ENCODE results near the gene CDX1.

CDX1 gene

DNA sequence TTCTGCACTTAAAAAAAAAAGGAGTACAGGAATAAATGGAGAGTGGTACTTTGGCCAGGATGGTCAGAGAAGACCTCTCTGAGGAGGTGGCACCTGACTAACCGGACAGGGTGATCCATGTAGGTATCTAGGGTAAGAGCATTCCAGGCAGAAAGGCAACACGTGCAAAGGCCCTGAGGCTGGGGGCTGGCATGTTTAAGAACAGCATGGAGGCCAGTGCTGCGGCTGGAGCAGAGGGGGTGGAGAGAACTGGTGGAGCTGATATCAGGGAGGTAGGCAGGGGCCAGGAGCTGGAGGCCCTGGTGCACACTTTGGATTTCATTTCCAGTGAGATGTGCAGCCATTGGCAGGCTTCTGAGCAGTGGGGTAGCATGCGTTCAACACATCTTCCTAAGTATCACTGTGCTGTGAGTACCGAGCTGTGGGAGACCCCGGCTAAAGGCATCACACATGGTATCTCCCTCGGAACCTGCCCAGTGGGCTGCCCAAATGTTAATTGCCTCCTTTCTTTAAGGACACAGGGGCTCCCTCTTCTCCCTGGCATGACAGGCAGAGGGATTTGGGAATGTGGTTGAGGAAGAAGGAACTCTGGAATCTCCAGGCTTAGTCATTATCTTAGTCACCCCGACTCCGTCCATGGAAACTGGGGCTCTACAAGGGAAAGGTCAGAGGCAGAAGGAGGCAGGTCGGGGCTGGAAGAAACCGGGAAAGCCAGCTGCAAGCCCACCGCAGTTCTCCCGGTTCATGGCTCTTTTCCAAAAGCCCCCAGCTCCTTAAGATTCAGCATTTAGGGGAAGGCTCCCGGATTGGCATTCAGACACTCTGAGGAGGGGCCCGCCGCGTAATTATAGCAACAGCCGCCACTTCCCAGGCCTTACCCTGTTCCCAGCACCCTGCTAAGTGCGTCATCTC is 41.9 kb downstream of the CDX1 start:
- no peaks in the 10 kb centered on the region for H3K9me2 ChIP-seq (ENCODE audit: low read depth, low read length)

DNA sequence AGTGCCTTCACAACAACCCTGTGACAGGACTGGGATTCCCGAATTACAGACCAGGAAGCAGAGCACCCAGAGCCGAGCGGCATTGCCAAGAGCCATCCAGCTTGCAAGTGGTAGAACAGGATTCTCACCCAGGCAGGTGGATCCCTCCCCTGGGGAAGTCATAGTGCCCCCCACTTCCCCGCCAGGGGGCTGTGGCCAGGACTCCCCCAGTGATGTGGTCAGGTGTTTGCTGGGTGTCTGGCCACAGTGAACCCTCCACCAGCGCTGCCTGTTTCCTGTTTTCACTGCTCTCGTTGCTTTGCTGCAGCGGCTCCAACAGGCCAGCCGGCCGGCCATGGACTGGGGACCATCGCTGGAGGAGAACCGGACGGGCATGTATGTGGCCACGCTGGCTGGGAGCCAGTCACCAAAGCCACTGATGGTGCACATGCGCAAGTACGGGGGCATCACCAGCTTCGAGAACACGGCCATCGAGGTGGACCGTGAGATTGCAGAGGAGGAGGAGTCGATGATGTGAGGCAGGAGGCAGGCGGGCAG is 42.6 kb downstream of the CDX1 start:
- no peak for TF ChIP-seq EZH2 (IDR thresholded peaks at IDR 0.05; ENCODE audit: borderline replicate concordance, low read length)
- TF ChIP-seq CTCF (IDR thresholded peaks at IDR 0.05; ENCODE audit: low read length) = no peak
- Histone ChIP-seq H3K4me2 (ENCODE audit: low read length) (no peak overlapping the region), H3K4me1 (ENCODE audit: insufficient read depth, low read length, severe bottlenecking) (no peaks in the 10 kb centered on the region)

More for the DNA sequence above, 41.9 kb downstream of the CDX1 start:
- Histone ChIP-seq H3K9ac (ENCODE audit: low read length) (no peak overlapping the region), H3K79me2 (ENCODE audit: insufficient read depth, low read length) (no peaks in the 10 kb centered on the region), H2AFZ (ENCODE audit: low read length) (no peak overlapping the region), H4K20me1 (ENCODE audit: insufficient read depth, low read length) (no peaks in the 10 kb centered on the region), H3K4me1 (ENCODE audit: insufficient read depth, low read length, severe bottlenecking) (no peaks in the 10 kb centered on the region), H3K27ac (ENCODE audit: low read depth, low read length, poor library complexity, severe bottlenecking) (no peak overlapping the region), H3K4me3 (ENCODE audit: low read depth, low read length, poor library complexity, severe bottlenecking) (no peak overlapping the region), H3K36me3 (ENCODE audit: insufficient read depth, low read length) (no peaks in the 10 kb centered on the region), H3K9me3 (ENCODE audit: low read length) (no peaks in the 10 kb centered on the region), H3K27me3 (ENCODE audit: insufficient read depth, low read length) (no peaks in the 10 kb centered on the region; the same call in 1 of the 2 replicates), H3F3A (ENCODE audit: insufficient read depth, low read length) (no peaks in the 10 kb centered on the region), H3K4me2 (ENCODE audit: low read length) (no peak overlapping the region)
- TF ChIP-seq EZH2 (IDR thresholded peaks at IDR 0.05; ENCODE audit: borderline replicate concordance, low read length) (no peak), CTCF (IDR thresholded peaks at IDR 0.05; ENCODE audit: low read length) (no peak)

GRCh38 chr5:150210644-150211043 is 44.1 kb downstream of the CDX1 start:
- TF ChIP-seq CTCF (IDR thresholded peaks at IDR 0.05; ENCODE audit: low read length) = no peak
- no peak for TF ChIP-seq EZH2 (IDR thresholded peaks at IDR 0.05; ENCODE audit: borderline replicate concordance, low read length)
- H3K79me2 ChIP-seq (ENCODE audit: insufficient read depth, low read length) = no peaks in the 10 kb centered on the region
- H3K9ac ChIP-seq (ENCODE audit: low read length) = no peak overlapping the region
- H3K27me3 ChIP-seq (ENCODE audit: insufficient read depth, low read length) = no peaks in the 10 kb centered on the region; the same call in 1 of the 2 replicates
- H3F3A ChIP-seq (ENCODE audit: insufficient read depth, low read length) = no peaks in the 10 kb centered on the region
- H3K4me1 ChIP-seq (ENCODE audit: insufficient read depth, low read length, severe bottlenecking) = no peaks in the 10 kb centered on the region
- no peaks in the 10 kb centered on the region for H3K36me3 ChIP-seq (ENCODE audit: insufficient read depth, low read length)
- no peak overlapping the region for H3K4me3 ChIP-seq (ENCODE audit: low read depth, low read length, poor library complexity, severe bottlenecking)
- H3K4me2 ChIP-seq (ENCODE audit: low read length) = no peak overlapping the region
- no peaks in the 10 kb centered on the region for H4K20me1 ChIP-seq (ENCODE audit: insufficient read depth, low read length)
- H3K9me3 ChIP-seq (ENCODE audit: low read length) = no peaks in the 10 kb centered on the region
- H2AFZ ChIP-seq (ENCODE audit: low read length) = no peak overlapping the region
- no peak overlapping the region for H3K27ac ChIP-seq (ENCODE audit: low read depth, low read length, poor library complexity, severe bottlenecking)
- no peaks in the 10 kb centered on the region for H3K9me2 ChIP-seq (ENCODE audit: low read depth, low read length)

More for the DNA sequence above, 42.6 kb downstream of the CDX1 start:
- Histone ChIP-seq H2AFZ (ENCODE audit: low read length) (no peak overlapping the region), H4K20me1 (ENCODE audit: insufficient read depth, low read length) (no peaks in the 10 kb centered on the region), H3F3A (ENCODE audit: insufficient read depth, low read length) (no peaks in the 10 kb centered on the region), H3K9ac (ENCODE audit: low read length) (no peak overlapping the region), H3K4me3 (ENCODE audit: low read depth, low read length, poor library complexity, severe bottlenecking) (no peak overlapping the region), H3K27me3 (ENCODE audit: insufficient read depth, low read length) (no peaks in the 10 kb centered on the region; the same call in 1 of the 2 replicates), H3K79me2 (ENCODE audit: insufficient read depth, low read length) (no peaks in the 10 kb centered on the region), H3K9me3 (ENCODE audit: low read length) (no peaks in the 10 kb centered on the region), H3K27ac (ENCODE audit: low read depth, low read length, poor library complexity, severe bottlenecking) (no peak overlapping the region), H3K36me3 (ENCODE audit: insufficient read depth, low read length) (no peaks in the 10 kb centered on the region), H3K9me2 (ENCODE audit: low read depth, low read length) (no peaks in the 10 kb centered on the region)

Data from OCI-LY1 (cell line).